Measurements from ENCODE around the gene CAMKMT.

GRCh38 chr2:44663471-44664073 lies 301.8 kb downstream of the CAMKMT start:
- TF ChIP-seq, protein P1, sequence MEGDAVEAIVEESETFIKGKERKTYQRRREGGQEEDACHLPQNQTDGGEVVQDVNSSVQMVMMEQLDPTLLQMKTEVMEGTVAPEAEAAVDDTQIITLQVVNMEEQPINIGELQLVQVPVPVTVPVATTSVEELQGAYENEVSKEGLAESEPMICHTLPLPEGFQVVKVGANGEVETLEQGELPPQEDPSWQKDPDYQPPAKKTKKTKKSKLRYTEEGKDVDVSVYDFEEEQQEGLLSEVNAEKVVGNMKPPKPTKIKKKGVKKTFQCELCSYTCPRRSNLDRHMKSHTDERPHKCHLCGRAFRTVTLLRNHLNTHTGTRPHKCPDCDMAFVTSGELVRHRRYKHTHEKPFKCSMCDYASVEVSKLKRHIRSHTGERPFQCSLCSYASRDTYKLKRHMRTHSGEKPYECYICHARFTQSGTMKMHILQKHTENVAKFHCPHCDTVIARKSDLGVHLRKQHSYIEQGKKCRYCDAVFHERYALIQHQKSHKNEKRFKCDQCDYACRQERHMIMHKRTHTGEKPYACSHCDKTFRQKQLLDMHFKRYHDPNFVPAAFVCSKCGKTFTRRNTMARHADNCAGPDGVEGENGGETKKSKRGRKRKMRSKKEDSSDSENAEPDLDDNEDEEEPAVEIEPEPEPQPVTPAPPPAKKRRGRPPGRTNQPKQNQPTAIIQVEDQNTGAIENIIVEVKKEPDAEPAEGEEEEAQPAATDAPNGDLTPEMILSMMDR (conservative IDR thresholded peaks at IDR 0.05; ENCODE audit: low read length), result no peak
- no peak for TF ChIP-seq EZH2phosphoT487 (IDR thresholded peaks at IDR 0.05; ENCODE audit: borderline replicate concordance, low read depth, low read length)
